Tibial nerve (tissue), 4 donors: Measurements from ENCODE around the gene COX19.

ENCODE experiments used
- EP300 ChIP-seq, 2 donors: sonication (generic); formaldehyde crosslinking; IDR thresholded peaks; one replicate each; pipeline ENCODE4 v1.6.1; 2017; ENCODE audit warnings: antibody characterized with exemption in 2 of 2, mild to moderate bottlenecking in 1 of 2
- POLR2A ChIP-seq, 2 donors: fragments of 450-650 bp; IDR thresholded peaks; one replicate each; pipeline ENCODE4 v1.6.1; 2017; ENCODE audit warnings: antibody characterized with exemption in 2 of 2, mild to moderate bottlenecking in 2 of 2, moderate library complexity in 2 of 2
- TF ChIP-seq, protein P1 (sequence below), 5 experiments: fragments of 200-600 bp in 3 of 5; fragments of 450-650 bp in 2 of 5; sonication (generic) in 3 of 5; IDR thresholded peaks; one replicate each; pipeline ENCODE4 v1.5.1; 2016 to 2019; ENCODE audit warnings: antibody characterized with exemption in 5 of 5, mild to moderate bottlenecking in 3 of 5, moderate library complexity in 2 of 5

DNA sequence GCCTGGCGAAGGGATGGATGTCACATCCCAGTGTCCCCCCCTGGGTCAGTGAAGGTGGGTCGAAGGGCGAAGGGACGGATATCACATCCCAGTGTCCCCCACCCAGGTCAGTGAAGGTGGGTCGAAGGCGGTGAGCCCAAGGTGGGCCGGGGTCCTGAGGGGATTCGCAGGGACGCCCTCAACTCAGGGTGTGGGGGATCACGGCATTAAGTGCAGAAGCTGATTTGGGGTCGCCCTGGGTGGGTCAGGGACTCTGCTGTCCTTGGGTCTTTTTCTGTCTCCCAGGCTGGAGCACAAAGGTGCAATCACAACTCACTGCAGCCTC is 42.7 kb downstream of the COX19 start:
- TF ChIP-seq, protein P1, sequence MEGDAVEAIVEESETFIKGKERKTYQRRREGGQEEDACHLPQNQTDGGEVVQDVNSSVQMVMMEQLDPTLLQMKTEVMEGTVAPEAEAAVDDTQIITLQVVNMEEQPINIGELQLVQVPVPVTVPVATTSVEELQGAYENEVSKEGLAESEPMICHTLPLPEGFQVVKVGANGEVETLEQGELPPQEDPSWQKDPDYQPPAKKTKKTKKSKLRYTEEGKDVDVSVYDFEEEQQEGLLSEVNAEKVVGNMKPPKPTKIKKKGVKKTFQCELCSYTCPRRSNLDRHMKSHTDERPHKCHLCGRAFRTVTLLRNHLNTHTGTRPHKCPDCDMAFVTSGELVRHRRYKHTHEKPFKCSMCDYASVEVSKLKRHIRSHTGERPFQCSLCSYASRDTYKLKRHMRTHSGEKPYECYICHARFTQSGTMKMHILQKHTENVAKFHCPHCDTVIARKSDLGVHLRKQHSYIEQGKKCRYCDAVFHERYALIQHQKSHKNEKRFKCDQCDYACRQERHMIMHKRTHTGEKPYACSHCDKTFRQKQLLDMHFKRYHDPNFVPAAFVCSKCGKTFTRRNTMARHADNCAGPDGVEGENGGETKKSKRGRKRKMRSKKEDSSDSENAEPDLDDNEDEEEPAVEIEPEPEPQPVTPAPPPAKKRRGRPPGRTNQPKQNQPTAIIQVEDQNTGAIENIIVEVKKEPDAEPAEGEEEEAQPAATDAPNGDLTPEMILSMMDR (IDR thresholded peaks at IDR 0.05) = no peak
- TF ChIP-seq EP300 (IDR thresholded peaks at IDR 0.05) (no peak), POLR2A (IDR thresholded peaks at IDR 0.05) (no peak)
